GM23338 (cell line): Measurements from ENCODE around the gene FTO. TPM values are rescaled to one million over a fixed set of nuclear protein-coding genes. Genes with fewer than 3 reads are reported as not detected.

Source experiments
- ATAC-seq: fragments of 200-7000 bp; cut with Tn5 transposase; 3 replicates; pipeline ENCODE4 v1.9.1; 2020
- DNase-seq: peaks from one replicate; pipeline ENCODE4 v3.0.0-alpha.2; 2015; ENCODE audit warnings: low spot score
- H2AFZ ChIP-seq: fragments of 200-600 bp; sonication (generic); 2 replicates; pipeline ENCODE4 v1.8.0; 2016; ENCODE audit warnings: antibody characterized with exemption, mild to moderate bottlenecking, moderate library complexity
- H3F3A ChIP-seq: fragments of 200-600 bp; sonication (generic); replicated peaks from 2 replicates; pipeline ENCODE4 v1.8.0; 2017; ENCODE audit warnings: antibody characterized with exemption, mixed run types, low read depth
- H3K27ac ChIP-seq: fragments of 200-600 bp; sonication (generic); 2 replicates; pipeline ENCODE4 v1.6.1; 2016; ENCODE audit warnings: low read depth
- H3K27me3 ChIP-seq: fragments of 200-600 bp; sonication (generic); 2 replicates; pipeline ENCODE4 v1.8.0; 2016; ENCODE audit warnings: mild to moderate bottlenecking, mixed run types, moderate library complexity; ENCODE audit not compliant: insufficient read depth
- H3K36me3 ChIP-seq: fragments of 200-600 bp; sonication (generic); 2 replicates; pipeline ENCODE4 v1.8.0; 2016; ENCODE audit warnings: mild to moderate bottlenecking; ENCODE audit not compliant: insufficient read depth
- H3K4me1 ChIP-seq: fragments of 200-600 bp; sonication (generic); 2 replicates; pipeline ENCODE4 v1.8.0; 2016; ENCODE audit warnings: mild to moderate bottlenecking, moderate library complexity; ENCODE audit not compliant: insufficient read depth
- H3K4me2 ChIP-seq: fragments of 200-600 bp; sonication (generic); 2 replicates; pipeline ENCODE4 v1.7.1; 2017; ENCODE audit warnings: mixed run types
- H3K4me3 ChIP-seq: fragments of 200-600 bp; sonication (generic); 2 replicates; pipeline ENCODE4 v1.6.1; 2016; ENCODE audit warnings: mixed run types
- H3K79me2 ChIP-seq: fragments of 200-600 bp; sonication (generic); replicated peaks from 2 replicates; pipeline ENCODE4 v1.8.0; 2017; ENCODE audit warnings: mild to moderate bottlenecking; ENCODE audit not compliant: insufficient read depth
- H3K9me2 ChIP-seq: fragments of 200-600 bp; sonication (generic); 2 replicates; pipeline ENCODE4 v1.8.0; 2017; ENCODE audit not compliant: insufficient read depth
- H4K20me1 ChIP-seq: fragments of 200-600 bp; sonication (generic); replicated peaks from 2 replicates; pipeline ENCODE4 v1.8.0; 2017; ENCODE audit warnings: mild to moderate bottlenecking; ENCODE audit not compliant: insufficient read depth
- H3K27ac Mint-ChIP-seq: 2 replicates; pipeline ENCODE4 v1.8.0; 2020; ENCODE audit warnings: inconsistent platforms, mild to moderate bottlenecking, moderate library complexity, mixed read lengths
- H3K27me3 Mint-ChIP-seq: 3 replicates; pipeline ENCODE4 v1.8.0; 2022; ENCODE audit warnings: low read depth, mild to moderate bottlenecking, moderate library complexity, mixed read lengths, inconsistent platforms; ENCODE audit not compliant: insufficient read depth, poor library complexity
- H3K36me3 Mint-ChIP-seq: 3 replicates; pipeline ENCODE4 v1.8.0; 2021; ENCODE audit warnings: low read depth, mild to moderate bottlenecking, inconsistent platforms, moderate library complexity, mixed read lengths
- H3K4me1 Mint-ChIP-seq: 3 replicates; pipeline ENCODE4 v1.8.0; 2020; ENCODE audit warnings: mild to moderate bottlenecking, inconsistent platforms, mixed read lengths
- H3K4me3 Mint-ChIP-seq: 3 replicates; pipeline ENCODE4 v1.8.0; 2021; ENCODE audit warnings: moderate library complexity, mild to moderate bottlenecking, inconsistent platforms, mixed read lengths
- H3K9me3 Mint-ChIP-seq: 3 replicates; pipeline ENCODE4 v1.8.0; 2020; ENCODE audit warnings: moderate library complexity, mild to moderate bottlenecking, inconsistent platforms, mixed read lengths
- ETS1 ChIP-seq: IDR thresholded peaks from 2 replicates; pipeline ENCODE4 v1.6.1; 2016; ENCODE audit warnings: antibody characterized with exemption
- EZH2phosphoT487 ChIP-seq: fragments of 200-600 bp; sonication (generic); IDR thresholded peaks from one replicate; pipeline ENCODE4 v1.8.1; 2018; ENCODE audit warnings: antibody characterized with exemption; ENCODE audit not compliant: unreplicated experiment
- JUNB ChIP-seq: IDR thresholded peaks from one replicate; pipeline ENCODE4 v1.6.1; 2016; ENCODE audit warnings: antibody characterized with exemption; ENCODE audit not compliant: unreplicated experiment
- NANOG ChIP-seq: IDR thresholded peaks from 2 replicates; pipeline ENCODE4 v1.6.1; 2016; ENCODE audit warnings: antibody characterized with exemption, borderline replicate concordance
- POLR2AphosphoS5 ChIP-seq: IDR thresholded peaks from 2 replicates; pipeline ENCODE4 v1.6.1; 2016; ENCODE audit warnings: antibody characterized with exemption, low read depth
- STAT1 ChIP-seq: IDR thresholded peaks from one replicate; pipeline ENCODE4 v1.6.1; 2016; ENCODE audit warnings: antibody characterized with exemption; ENCODE audit not compliant: unreplicated experiment
- ZNF114 ChIP-seq: fragments of 250-450 bp; sonication (Bioruptor Pico); IDR thresholded peaks from 2 replicates; pipeline ENCODE4 v1.5.0; 2020; ENCODE audit warnings: mild to moderate bottlenecking, moderate library complexity
- ZNF331 ChIP-seq: fragments of 250-450 bp; sonication (Bioruptor Pico); IDR thresholded peaks from 2 replicates; pipeline ENCODE4 v1.5.0; 2020; ENCODE audit warnings: low read depth, mild to moderate bottlenecking, moderate library complexity
- polyA plus RNA-seq: library from polyadenylated mRNA; unstranded; fragments of >200 nt; fragmentation: Nextera tagmentation; extraction: Ambion mirVana; gene quantifications from 2 replicates; pipeline ENCODE4 v1.2.1, GENCODE V29; 2016
- total RNA-seq: library from RNA; depleted of rRNA; stranded (reverse); fragments of >200 nt; shearing (Covaris generic); gene quantifications from 2 replicates; pipeline ENCODE4 v1.2.3, GENCODE V29; 2014
- TF ChIP-seq, protein P1 (sequence below), 2 experiments: fragments of 200-600 bp in 1 of 2; sonication (generic) in 1 of 2; conservative IDR thresholded peaks; 2 replicates each; pipeline versions ENCODE4 v1.5.1 to v1.6.1; 2016 to 2017; ENCODE audit warnings: antibody characterized with exemption in 2 of 2, low read depth in 2 of 2, mild to moderate bottlenecking in 2 of 2, moderate library complexity in 1 of 2

Gene FTO
- total and polyA plus RNA-seq, 2 experiments from 2014 or later = 17.7 to 69.6 TPM

GRCh38 chr16:54153240-54153934 lies 449.4 kb downstream of the FTO start:
- DNase-seq (no peak), ATAC-seq (no peak)
- Histone ChIP-seq H3K79me2 (no peaks in the 10 kb centered on the region), H3K27me3 (no peaks in the 10 kb centered on the region), H3K36me3 (no peaks in the 10 kb centered on the region), H3K4me1 (0 out of 2 replicates have a peak, but pooled peaks cover 6% of the 10 kb centered on the region), H3K4me3 (no peak overlapping the region), H3K27ac (no peak overlapping the region), H3F3A (no peaks in the 10 kb centered on the region), H3K4me2 (no peak overlapping the region), H2AFZ (no peak overlapping the region), H4K20me1 (no peaks in the 10 kb centered on the region; the same call in 1 of the 2 replicates), H3K9me2 (peaks cover 3% of the 10 kb centered on the region; the same call in 1 of the 2 replicates)
- peaks cover 8% of the 10 kb centered on the region for H3K27me3 Mint-ChIP-seq
- peaks cover 11% of the 10 kb centered on the region for H3K4me1 Mint-ChIP-seq
- TF ChIP-seq ZNF331 (CRISPR knock-in tag) (no peak), NANOG (no peak)
- H3K27ac Mint-ChIP-seq = no peak overlapping the region
- no peaks in the 10 kb centered on the region; the same call in 2 of the 3 replicates for H3K36me3 Mint-ChIP-seq
- peaks cover 10% of the 10 kb centered on the region; the same call in 2 of the 3 replicates for H3K9me3 Mint-ChIP-seq
- no peak overlapping the region for H3K4me3 Mint-ChIP-seq

DNA sequence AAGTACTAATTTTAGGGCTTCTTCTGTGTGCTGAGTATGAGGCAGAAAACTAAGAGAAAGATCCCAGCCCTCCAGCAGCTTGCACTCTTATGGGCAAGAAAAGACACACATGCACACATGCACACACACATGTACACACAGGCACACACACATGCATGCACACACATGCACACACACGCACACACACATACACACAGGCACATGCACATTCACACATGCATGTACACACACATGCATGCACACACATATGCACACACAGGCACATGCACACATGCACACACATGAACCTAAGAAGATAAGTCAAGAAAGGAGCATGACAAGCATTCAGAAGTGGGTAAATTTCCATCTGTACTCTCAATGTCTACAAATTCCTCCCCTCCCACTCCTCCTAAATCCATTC lies 452.4 kb downstream of the FTO start:
- peaks cover 8% of the 10 kb centered on the region for H3K27me3 Mint-ChIP-seq

GRCh38 chr16:54158986-54159385 lies 455.0 kb downstream of the FTO start:
- H3K36me3 Mint-ChIP-seq = no peaks in the 10 kb centered on the region; the same call in 2 of the 3 replicates
- Histone ChIP-seq H4K20me1 (no peaks in the 10 kb centered on the region; the same call in 1 of the 2 replicates), H2AFZ (no peak overlapping the region), H3K79me2 (no peaks in the 10 kb centered on the region), H3K27me3 (no peaks in the 10 kb centered on the region), H3K27ac (no peak overlapping the region), H3F3A (no peaks in the 10 kb centered on the region), H3K4me1 (no peaks in the 10 kb centered on the region), H3K4me3 (no peak overlapping the region), H3K36me3 (no peaks in the 10 kb centered on the region), H3K4me2 (no peak overlapping the region), H3K9me2 (peaks cover 3% of the 10 kb centered on the region; the same call in 1 of the 2 replicates)
- H3K9me3 Mint-ChIP-seq = peaks cover 14% of the 10 kb centered on the region
- ATAC-seq (no peak), DNase-seq (no peak)
- no peak overlapping the region for H3K27ac Mint-ChIP-seq
- H3K4me1 Mint-ChIP-seq = no peaks in the 10 kb centered on the region
- H3K4me3 Mint-ChIP-seq = no peak overlapping the region
- H3K27me3 Mint-ChIP-seq = peaks cover 8% of the 10 kb centered on the region
- TF ChIP-seq EZH2phosphoT487 (no peak), NANOG (no peak), ZNF331 (CRISPR knock-in tag) (no peak), POLR2AphosphoS5 (no peak), JUNB (no peak), ETS1 (no peak), ZNF114 (no peak), STAT1 (no peak)
- TF ChIP-seq, protein P1, sequence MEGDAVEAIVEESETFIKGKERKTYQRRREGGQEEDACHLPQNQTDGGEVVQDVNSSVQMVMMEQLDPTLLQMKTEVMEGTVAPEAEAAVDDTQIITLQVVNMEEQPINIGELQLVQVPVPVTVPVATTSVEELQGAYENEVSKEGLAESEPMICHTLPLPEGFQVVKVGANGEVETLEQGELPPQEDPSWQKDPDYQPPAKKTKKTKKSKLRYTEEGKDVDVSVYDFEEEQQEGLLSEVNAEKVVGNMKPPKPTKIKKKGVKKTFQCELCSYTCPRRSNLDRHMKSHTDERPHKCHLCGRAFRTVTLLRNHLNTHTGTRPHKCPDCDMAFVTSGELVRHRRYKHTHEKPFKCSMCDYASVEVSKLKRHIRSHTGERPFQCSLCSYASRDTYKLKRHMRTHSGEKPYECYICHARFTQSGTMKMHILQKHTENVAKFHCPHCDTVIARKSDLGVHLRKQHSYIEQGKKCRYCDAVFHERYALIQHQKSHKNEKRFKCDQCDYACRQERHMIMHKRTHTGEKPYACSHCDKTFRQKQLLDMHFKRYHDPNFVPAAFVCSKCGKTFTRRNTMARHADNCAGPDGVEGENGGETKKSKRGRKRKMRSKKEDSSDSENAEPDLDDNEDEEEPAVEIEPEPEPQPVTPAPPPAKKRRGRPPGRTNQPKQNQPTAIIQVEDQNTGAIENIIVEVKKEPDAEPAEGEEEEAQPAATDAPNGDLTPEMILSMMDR (conservative IDR thresholded peaks at IDR 0.05; ENCODE audit: low read depth in 2 of 2) = no peak

More for the DNA sequence above, 452.4 kb downstream of the FTO start:
- no peaks in the 10 kb centered on the region; the same call in 1 of the 2 replicates for H4K20me1 ChIP-seq
- Mint-ChIP-seq H3K9me3 (peaks cover 14% of the 10 kb centered on the region), H3K27ac (no peak overlapping the region), H3K4me1 (peaks cover 11% of the 10 kb centered on the region), H3K36me3 (no peaks in the 10 kb centered on the region; the same call in 2 of the 3 replicates), H3K4me3 (no peak overlapping the region)
- H3K79me2 ChIP-seq = no peaks in the 10 kb centered on the region
- no peak overlapping the region for H3K27ac ChIP-seq
- no peaks in the 10 kb centered on the region for H3F3A ChIP-seq
- ATAC-seq (no peak), DNase-seq (no peak)
- no peaks in the 10 kb centered on the region for H3K27me3 ChIP-seq
- H3K4me3 ChIP-seq = no peak overlapping the region
- no peak overlapping the region for H3K4me2 ChIP-seq
- peaks cover 3% of the 10 kb centered on the region; the same call in 1 of the 2 replicates for H3K9me2 ChIP-seq
- TF ChIP-seq POLR2AphosphoS5 (no peak), JUNB (no peak)
- TF ChIP-seq, protein P1 (conservative IDR thresholded peaks at IDR 0.05; ENCODE audit: low read depth in 2 of 2) = no peak
- no peaks in the 10 kb centered on the region for H3K36me3 ChIP-seq
- H3K4me1 ChIP-seq = 0 out of 2 replicates have a peak, but pooled peaks cover 6% of the 10 kb centered on the region
- no peak overlapping the region for H2AFZ ChIP-seq
